GM12878 (cell line): Measurements from ENCODE around the gene TBC1D1. TPM values are rescaled to one million over a fixed set of nuclear protein-coding genes. Genes with fewer than 3 reads are reported as not detected.

ENCODE experiments used
- ATAC-seq: fragments of 200-7000 bp; cut with Tn5 transposase; 3 replicates; pipeline ENCODE4 v1.9.1; 2020; ENCODE audit warnings: mild to moderate bottlenecking, moderate library complexity
- BruUV-seq: library from RNA; stranded (reverse); fragments of 400-500 nt; replicated peaks from 2 replicates; lab custom pipeline; 2021; lab: Mats Ljungman, UMichigan
- CTCF ChIA-PET: fragments of 300-600 bp; sonication (Branson Sonifier 250); formaldehyde crosslinking; extraction: SDS; loops from one replicate; lab custom pipeline; 2021; ENCODE audit warnings: inconsistent platforms; lab: Yijun Ruan, JAX
- POLR2A ChIA-PET: fragments of 350-600 bp; formaldehyde crosslinking; extraction: SDS; loops from one replicate; lab custom pipeline; 2021; ENCODE audit warnings: inconsistent platforms; lab: Charles Lee
- RAD21 ChIA-PET: fragments of 300-600 bp; sonication (Branson Sonifier 250); formaldehyde crosslinking; loops from one replicate; lab custom pipeline; 2023; ENCODE audit warnings: antibody characterized with exemption; ENCODE audit not compliant: unreplicated experiment; lab: Charles Lee
- SMC1A ChIA-PET: fragments of 300-600 bp; sonication (Branson Sonifier 250); formaldehyde crosslinking; loops from one replicate; lab custom pipeline; 2023; ENCODE audit not compliant: unreplicated experiment, uncharacterized antibody; lab: Charles Lee
- DNase-seq: peaks from one replicate; pipeline ENCODE4 v3.0.0-alpha.2; 2011; ENCODE audit warnings: low read depth, low spot score
- FAIRE-seq: peaks from 3 replicates; lab custom pipeline; 2011; peaks lifted over from hg19 to GRCh38; lab: Jason Lieb, UNC
- H2AFZ ChIP-seq: 2 replicates; pipeline ENCODE4 v1.6.0; 2011; ENCODE audit warnings: low read depth, low read length, control low read depth; ENCODE audit not compliant: control insufficient read depth
- H3K27ac ChIP-seq: 2 replicates; pipeline ENCODE4 v1.5.1; 2011; ENCODE audit warnings: control low read depth; ENCODE audit not compliant: control insufficient read depth, insufficient read depth
- H3K27me3 ChIP-seq, 2 experiments: replicated peaks in 1 of 2; 2 replicates each; pipeline versions ENCODE4 v1.6.0 to v1.6.1; 2011; ENCODE audit warnings: low read length in 1 of 2; ENCODE audit not compliant: control insufficient read depth in 2 of 2, insufficient read depth in 2 of 2
- H3K36me3 ChIP-seq, 2 experiments: 2 replicates each; pipeline ENCODE4 v1.5.1; 2011; ENCODE audit warnings: low read length in 1 of 2; ENCODE audit not compliant: control insufficient read depth in 2 of 2, insufficient read depth in 2 of 2
- H3K4me1 ChIP-seq: 2 replicates; pipeline ENCODE4 v1.6.1; 2011; ENCODE audit warnings: mild to moderate bottlenecking, low read length, moderate library complexity, mixed read lengths; ENCODE audit not compliant: control insufficient read depth, insufficient read depth
- H3K4me2 ChIP-seq: 2 replicates; pipeline ENCODE4 v1.6.0; 2011; ENCODE audit warnings: control low read depth; ENCODE audit not compliant: control insufficient read depth, insufficient read depth
- H3K4me3 ChIP-seq: fragments of 200-600 bp; sonication (generic); 2 replicates; pipeline ENCODE4 v1.5.1; 2016
- H3K79me2 ChIP-seq: 2 replicates; pipeline ENCODE4 v1.6.0; 2011; ENCODE audit warnings: low read length; ENCODE audit not compliant: control insufficient read depth, insufficient read depth
- H3K9ac ChIP-seq: 2 replicates; pipeline ENCODE4 v1.8.0; 2011; ENCODE audit warnings: low read length, control low read depth, mixed read lengths; ENCODE audit not compliant: control insufficient read depth, insufficient read depth
- H3K9me3 ChIP-seq: replicated peaks from 3 replicates; pipeline ENCODE4 v1.5.1; 2011; ENCODE audit warnings: mild to moderate bottlenecking, low read length; ENCODE audit not compliant: control insufficient read depth, insufficient read depth
- H4K20me1 ChIP-seq: 2 replicates; pipeline ENCODE4 v1.6.0; 2011; ENCODE audit not compliant: control insufficient read depth, insufficient read depth
- ASH2L ChIP-seq: fragments of 300-600, 200-600 bp; sonication (generic); IDR thresholded peaks from 2 replicates; pipeline ENCODE4 v1.6.1; 2017; ENCODE audit warnings: low read depth, mild to moderate bottlenecking, borderline replicate concordance
- BACH1 ChIP-seq: fragments of 450-650 bp; IDR thresholded peaks from 2 replicates; pipeline ENCODE4 v1.6.1; 2017; ENCODE audit warnings: mild to moderate bottlenecking, borderline replicate concordance
- RFX5 ChIP-seq: IDR thresholded peaks from 2 replicates; pipeline ENCODE4 v1.6.1; 2011; ENCODE audit warnings: low read depth, low read length, improper control_type of control experiment
- STAT3 ChIP-seq: IDR thresholded peaks from 2 replicates; pipeline ENCODE4 v1.6.1; 2011; ENCODE audit warnings: low read depth, low read length, improper control_type of control experiment
- WGBS: methylation state at CpG from one replicate; pipeline ENCODE4 v1.1.6; 2016; ENCODE audit warnings: low lambda C conversion rate; ENCODE audit not compliant: insufficient replicate concordance, insufficient coverage; ENCODE audit errors: missing lambda C conversion rate; 5-methylcytosine and 5-hydroxymethylcytosine counted together
- in situ Hi-C: fragments of 300-500 bp; cut with MboI; formaldehyde crosslinking; loops from 9 replicates; pipeline ENCODE4 v1.14.3; 2018; ENCODE audit warnings: mixed read lengths
- intact Hi-C: fragments of 100-400 bp; cut with micrococcal nuclease; formaldehyde crosslinking; loops from one replicate; pipeline ENCODE4 v1.14.2; 2022; ENCODE audit not compliant: unreplicated experiment
- polyA plus RNA-seq, 11 experiments: library from polyadenylated mRNA; depleted of rRNA in 4 of 11; unstranded in 6 of 11; stranded (reverse) in 5 of 11; fragments of >200 nt; fragmentation: Nextera tagmentation in 4 of 11; fragmentation: Illumina TruSeq in 1 of 11; extraction: Ambion mirVana in 4 of 11; extraction: Trizol in 1 of 11; gene quantifications; 1 replicate in 1 of 11; 2 replicates in 10 of 11; pipeline versions ENCODE4 v1.2.1 to v1.2.3, GENCODE V29; 2011 to 2016; ENCODE audit warnings: inconsistent platforms in 2 of 11, missing spikeins in 2 of 11, low read depth in 1 of 11
- total RNA-seq, 4 experiments: library from RNA; depleted of rRNA in 3 of 4; stranded (reverse); fragments of >200 nt in 3 of 4; fragmentation: Illumina TruSeq in 1 of 4; extraction: Trizol in 1 of 4; gene quantifications; 2 replicates each; pipeline versions ENCODE4 v1.2.1 to v1.2.3, GENCODE V29; 2013 to 2021
- TF ChIP-seq, protein P1 (sequence below): fragments of 450-650 bp; IDR thresholded peaks from 2 replicates; pipeline ENCODE4 v1.6.1; 2018; ENCODE audit warnings: borderline replicate concordance, mild to moderate bottlenecking; ENCODE audit not compliant: partially characterized antibody
- TF ChIP-seq, protein P2 (sequence below): IDR thresholded peaks from 2 replicates; pipeline ENCODE4 v1.6.1; 2011; ENCODE audit warnings: mild to moderate bottlenecking, low read depth, low read length, moderate library complexity; ENCODE audit not compliant: insufficient replicate concordance
- TF ChIP-seq, protein P3 (sequence below): fragments of 450-650 bp; IDR thresholded peaks from 2 replicates; pipeline ENCODE4 v1.6.1; 2017; ENCODE audit warnings: mild to moderate bottlenecking, moderate library complexity
- TF ChIP-seq, protein P4 (sequence below): fragments of 450-650 bp; IDR thresholded peaks from 2 replicates; pipeline ENCODE4 v1.6.1; 2017; ENCODE audit warnings: mild to moderate bottlenecking

TBC1D1 gene
- total and polyA plus RNA-seq, 10 of the 15 experiments (the other 5 are each of a cell fraction or from before 2014, with no cell fraction given) = 5.3 to 102 (median 57.8) TPM

DNA sequence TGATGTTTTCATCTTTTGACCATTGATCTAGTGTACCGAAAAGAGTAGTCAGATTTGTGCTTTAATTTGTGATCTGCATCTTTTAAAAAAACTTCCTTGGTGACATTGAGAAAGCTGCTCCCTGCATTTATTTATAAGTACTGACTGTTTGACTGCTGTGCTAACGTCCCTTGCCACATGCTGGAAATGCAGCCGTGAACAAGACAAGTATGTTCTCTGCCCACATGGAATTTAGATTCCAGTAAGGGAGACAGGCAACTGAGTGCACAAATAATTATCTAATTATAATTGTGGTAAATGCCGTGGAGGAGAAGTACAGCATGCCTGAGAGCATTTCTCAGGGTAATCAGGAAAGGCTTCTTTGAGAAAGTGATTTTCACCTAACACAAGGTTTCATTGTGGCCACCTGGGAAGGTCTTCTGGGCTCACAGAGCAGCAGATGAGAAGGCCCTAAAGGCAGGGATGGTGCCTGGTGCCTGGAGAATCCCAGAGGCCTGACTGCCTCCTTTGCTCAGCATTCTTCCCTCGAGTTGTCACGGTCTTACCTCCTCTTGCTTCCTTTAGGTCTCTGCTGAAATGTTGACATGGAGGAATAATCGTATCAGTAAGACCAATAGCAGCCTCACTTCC is 125.1 kb downstream of the TBC1D1 start:
- ATAC-seq = no peak

More for the DNA sequence above, 125.1 kb downstream of the TBC1D1 start:
- Histone ChIP-seq H3K27me3 (no peaks in the 10 kb centered on the region), H4K20me1 (no peaks in the 10 kb centered on the region), H2AFZ (no peak overlapping the region), H3K79me2 (no peaks in the 10 kb centered on the region; the same call in 1 of the 2 replicates), H3K4me3 (no peak overlapping the region), H3K4me1 (no peaks in the 10 kb centered on the region), H3K36me3 (peaks cover 8 to 14% of the 10 kb centered on the region in 2 experiments; a peak in 3 of 4 replicates), H3K9me3 (no peaks in the 10 kb centered on the region), H3K27ac (no peak overlapping the region)
- in situ Hi-C loops (no loop called here), intact Hi-C loops (no loop called here)
- CTCF ChIA-PET = interaction anchor here (1.2 to 1.3 kb wide), 2 partner anchors 12 to 13 kb away, joined by 3 read pairs; no protein-coding TSS in a partner anchor
- DNase-seq = no peak
- WGBS = 88% methylated on average over 7 of the region's 7 CpGs
- no TSS peak for BruUV-seq
- TF ChIP-seq, protein P1, sequence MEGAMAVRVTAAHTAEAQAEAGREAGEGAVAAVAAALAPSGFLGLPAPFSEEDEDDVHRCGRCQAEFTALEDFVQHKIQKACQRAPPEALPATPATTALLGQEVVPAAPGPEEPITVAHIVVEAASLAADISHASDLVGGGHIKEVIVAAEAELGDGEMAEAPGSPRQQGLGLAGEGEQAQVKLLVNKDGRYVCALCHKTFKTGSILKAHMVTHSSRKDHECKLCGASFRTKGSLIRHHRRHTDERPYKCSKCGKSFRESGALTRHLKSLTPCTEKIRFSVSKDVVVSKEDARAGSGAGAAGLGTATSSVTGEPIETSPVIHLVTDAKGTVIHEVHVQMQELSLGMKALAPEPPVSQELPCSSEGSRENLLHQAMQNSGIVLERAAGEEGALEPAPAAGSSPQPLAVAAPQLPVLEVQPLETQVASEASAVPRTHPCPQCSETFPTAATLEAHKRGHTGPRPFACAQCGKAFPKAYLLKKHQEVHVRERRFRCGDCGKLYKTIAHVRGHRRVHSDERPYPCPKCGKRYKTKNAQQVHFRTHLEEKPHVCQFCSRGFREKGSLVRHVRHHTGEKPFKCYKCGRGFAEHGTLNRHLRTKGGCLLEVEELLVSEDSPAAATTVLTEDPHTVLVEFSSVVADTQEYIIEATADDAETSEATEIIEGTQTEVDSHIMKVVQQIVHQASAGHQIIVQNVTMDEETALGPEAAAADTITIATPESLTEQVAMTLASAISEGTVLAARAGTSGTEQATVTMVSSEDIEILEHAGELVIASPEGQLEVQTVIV = no peak
- TF ChIP-seq, protein P2, sequence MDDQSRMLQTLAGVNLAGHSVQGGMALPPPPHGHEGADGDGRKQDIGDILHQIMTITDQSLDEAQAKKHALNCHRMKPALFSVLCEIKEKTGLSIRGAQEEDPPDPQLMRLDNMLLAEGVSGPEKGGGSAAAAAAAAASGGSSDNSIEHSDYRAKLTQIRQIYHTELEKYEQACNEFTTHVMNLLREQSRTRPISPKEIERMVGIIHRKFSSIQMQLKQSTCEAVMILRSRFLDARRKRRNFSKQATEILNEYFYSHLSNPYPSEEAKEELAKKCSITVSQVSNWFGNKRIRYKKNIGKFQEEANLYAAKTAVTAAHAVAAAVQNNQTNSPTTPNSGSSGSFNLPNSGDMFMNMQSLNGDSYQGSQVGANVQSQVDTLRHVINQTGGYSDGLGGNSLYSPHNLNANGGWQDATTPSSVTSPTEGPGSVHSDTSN = no peak
- TF ChIP-seq BACH1 = no peak
- TF ChIP-seq, protein P3, sequence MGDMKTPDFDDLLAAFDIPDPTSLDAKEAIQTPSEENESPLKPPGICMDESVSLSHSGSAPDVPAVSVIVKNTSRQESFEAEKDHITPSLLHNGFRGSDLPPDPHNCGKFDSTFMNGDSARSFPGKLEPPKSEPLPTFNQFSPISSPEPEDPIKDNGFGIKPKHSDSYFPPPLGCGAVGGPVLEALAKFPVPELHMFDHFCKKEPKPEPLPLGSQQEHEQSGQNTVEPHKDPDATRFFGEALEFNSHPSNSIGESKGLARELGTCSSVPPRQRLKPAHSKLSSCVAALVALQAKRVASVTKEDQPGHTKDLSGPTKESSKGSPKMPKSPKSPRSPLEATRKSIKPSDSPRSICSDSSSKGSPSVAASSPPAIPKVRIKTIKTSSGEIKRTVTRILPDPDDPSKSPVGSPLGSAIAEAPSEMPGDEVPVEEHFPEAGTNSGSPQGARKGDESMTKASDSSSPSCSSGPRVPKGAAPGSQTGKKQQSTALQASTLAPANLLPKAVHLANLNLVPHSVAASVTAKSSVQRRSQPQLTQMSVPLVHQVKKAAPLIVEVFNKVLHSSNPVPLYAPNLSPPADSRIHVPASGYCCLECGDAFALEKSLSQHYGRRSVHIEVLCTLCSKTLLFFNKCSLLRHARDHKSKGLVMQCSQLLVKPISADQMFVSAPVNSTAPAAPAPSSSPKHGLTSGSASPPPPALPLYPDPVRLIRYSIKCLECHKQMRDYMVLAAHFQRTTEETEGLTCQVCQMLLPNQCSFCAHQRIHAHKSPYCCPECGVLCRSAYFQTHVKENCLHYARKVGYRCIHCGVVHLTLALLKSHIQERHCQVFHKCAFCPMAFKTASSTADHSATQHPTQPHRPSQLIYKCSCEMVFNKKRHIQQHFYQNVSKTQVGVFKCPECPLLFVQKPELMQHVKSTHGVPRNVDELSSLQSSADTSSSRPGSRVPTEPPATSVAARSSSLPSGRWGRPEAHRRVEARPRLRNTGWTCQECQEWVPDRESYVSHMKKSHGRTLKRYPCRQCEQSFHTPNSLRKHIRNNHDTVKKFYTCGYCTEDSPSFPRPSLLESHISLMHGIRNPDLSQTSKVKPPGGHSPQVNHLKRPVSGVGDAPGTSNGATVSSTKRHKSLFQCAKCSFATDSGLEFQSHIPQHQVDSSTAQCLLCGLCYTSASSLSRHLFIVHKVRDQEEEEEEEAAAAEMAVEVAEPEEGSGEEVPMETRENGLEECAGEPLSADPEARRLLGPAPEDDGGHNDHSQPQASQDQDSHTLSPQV = no peak
- no peak for TF ChIP-seq RFX5
- TF ChIP-seq, protein P4, sequence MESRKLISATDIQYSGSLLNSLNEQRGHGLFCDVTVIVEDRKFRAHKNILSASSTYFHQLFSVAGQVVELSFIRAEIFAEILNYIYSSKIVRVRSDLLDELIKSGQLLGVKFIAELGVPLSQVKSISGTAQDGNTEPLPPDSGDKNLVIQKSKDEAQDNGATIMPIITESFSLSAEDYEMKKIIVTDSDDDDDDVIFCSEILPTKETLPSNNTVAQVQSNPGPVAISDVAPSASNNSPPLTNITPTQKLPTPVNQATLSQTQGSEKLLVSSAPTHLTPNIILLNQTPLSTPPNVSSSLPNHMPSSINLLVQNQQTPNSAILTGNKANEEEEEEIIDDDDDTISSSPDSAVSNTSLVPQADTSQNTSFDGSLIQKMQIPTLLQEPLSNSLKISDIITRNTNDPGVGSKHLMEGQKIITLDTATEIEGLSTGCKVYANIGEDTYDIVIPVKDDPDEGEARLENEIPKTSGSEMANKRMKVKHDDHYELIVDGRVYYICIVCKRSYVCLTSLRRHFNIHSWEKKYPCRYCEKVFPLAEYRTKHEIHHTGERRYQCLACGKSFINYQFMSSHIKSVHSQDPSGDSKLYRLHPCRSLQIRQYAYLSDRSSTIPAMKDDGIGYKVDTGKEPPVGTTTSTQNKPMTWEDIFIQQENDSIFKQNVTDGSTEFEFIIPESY = no peak
- TF ChIP-seq STAT3 = no peak
- no peak for TF ChIP-seq ASH2L
- TF ChIP-seq, all 136 proteins: peak for 0
- no peak for FAIRE-seq
- ChIA-PET RAD21 (no interaction called here), SMC1A (no interaction called here), POLR2A (no interaction called here)
- Histone ChIP-seq H3K9ac (no peak overlapping the region), H3K4me2 (no peak overlapping the region)
